Mucosa of rectum (tissue), 2 donors: ENCODE data around the gene IL25.

ENCODE experiments used
- H3K27ac ChIP-seq, 2 donors: one replicate each; pipeline ENCODE4 v1.7.0; 2013; ENCODE audit warnings: inconsistent platforms in 2 of 2, low read depth in 2 of 2, low read length in 2 of 2
- H3K27me3 ChIP-seq, 2 donors: one replicate each; pipeline ENCODE4 v1.7.0; 2013; ENCODE audit warnings: low read length in 2 of 2; ENCODE audit not compliant: control insufficient read depth in 2 of 2, insufficient read depth in 2 of 2
- H3K36me3 ChIP-seq, 2 donors: one replicate each; pipeline ENCODE4 v1.7.0; 2013; ENCODE audit warnings: low read length in 2 of 2; ENCODE audit not compliant: control insufficient read depth in 2 of 2, insufficient read depth in 2 of 2
- H3K4me1 ChIP-seq, 2 donors: one replicate each; pipeline ENCODE4 v1.7.0; 2013; ENCODE audit warnings: low read length in 2 of 2, mild to moderate bottlenecking in 1 of 2; ENCODE audit not compliant: control insufficient read depth in 2 of 2, insufficient read depth in 2 of 2
- H3K4me3 ChIP-seq, 2 donors: one replicate each; pipeline ENCODE4 v1.7.0; 2013; ENCODE audit warnings: low read length in 2 of 2
- H3K9ac ChIP-seq, 2 donors: one replicate each; pipeline ENCODE4 v1.7.0; 2013; ENCODE audit warnings: low read length in 2 of 2, low read depth in 1 of 2, mild to moderate bottlenecking in 1 of 2
- H3K9me3 ChIP-seq, 2 donors: one replicate each; pipeline ENCODE4 v1.7.0; 2013; ENCODE audit warnings: low read length in 2 of 2; ENCODE audit not compliant: control insufficient read depth in 2 of 2
- donor health status: healthy.
- donor health status: Normal muscosa, but diverticular disease.

The IL25 gene

DNA sequence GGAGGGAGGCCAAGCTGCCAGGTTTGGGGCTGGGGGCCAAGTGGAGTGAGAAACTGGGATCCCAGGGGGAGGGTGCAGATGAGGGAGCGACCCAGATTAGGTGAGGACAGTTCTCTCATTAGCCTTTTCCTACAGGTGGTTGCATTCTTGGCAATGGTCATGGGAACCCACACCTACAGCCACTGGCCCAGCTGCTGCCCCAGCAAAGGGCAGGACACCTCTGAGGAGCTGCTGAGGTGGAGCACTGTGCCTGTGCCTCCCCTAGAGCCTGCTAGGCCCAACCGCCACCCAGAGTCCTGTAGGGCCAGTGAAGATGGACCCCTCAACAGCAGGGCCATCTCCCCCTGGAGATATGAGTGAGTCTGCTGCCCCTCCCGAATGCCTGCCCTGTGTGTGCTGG, 432 bp downstream of the IL25 start:
- no peaks in the 10 kb centered on the region for H3K9me3 ChIP-seq
- H3K9ac ChIP-seq = no peak overlapping the region
- H3K4me3 ChIP-seq = no peak overlapping the region
- H3K27me3 ChIP-seq = peaks cover 0 to 4% of the 10 kb centered on the region in 2 donors
- H3K4me1 ChIP-seq = no peaks in the 10 kb centered on the region
- H3K36me3 ChIP-seq = no peaks in the 10 kb centered on the region
- no peak overlapping the region for H3K27ac ChIP-seq

DNA sequence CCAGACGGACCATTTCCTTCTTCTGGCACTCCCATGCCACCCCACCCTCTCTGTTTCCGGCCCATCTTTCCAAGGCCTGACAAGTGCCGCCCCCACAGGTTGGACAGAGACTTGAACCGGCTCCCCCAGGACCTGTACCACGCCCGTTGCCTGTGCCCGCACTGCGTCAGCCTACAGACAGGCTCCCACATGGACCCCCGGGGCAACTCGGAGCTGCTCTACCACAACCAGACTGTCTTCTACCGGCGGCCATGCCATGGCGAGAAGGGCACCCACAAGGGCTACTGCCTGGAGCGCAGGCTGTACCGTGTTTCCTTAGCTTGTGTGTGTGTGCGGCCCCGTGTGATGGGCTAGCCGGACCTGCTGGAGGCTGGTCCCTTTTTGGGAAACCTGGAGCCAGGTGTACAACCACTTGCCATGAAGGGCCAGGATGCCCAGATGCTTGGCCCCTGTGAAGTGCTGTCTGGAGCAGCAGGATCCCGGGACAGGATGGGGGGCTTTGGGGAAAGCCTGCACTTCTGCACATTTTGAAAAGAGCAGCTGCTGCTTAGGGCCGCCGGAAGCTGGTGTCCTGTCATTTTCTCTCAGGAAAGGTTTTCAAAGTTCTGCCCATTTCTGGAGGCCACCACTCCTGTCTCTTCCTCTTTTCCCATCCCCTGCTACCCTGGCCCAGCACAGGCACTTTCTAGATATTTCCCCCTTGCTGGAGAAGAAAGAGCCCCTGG, 3.1 kb downstream of the IL25 start:
- Histone ChIP-seq H3K4me3 (no peak overlapping the region), H3K9ac (no peak overlapping the region), H3K27ac (no peak overlapping the region)

DNA sequence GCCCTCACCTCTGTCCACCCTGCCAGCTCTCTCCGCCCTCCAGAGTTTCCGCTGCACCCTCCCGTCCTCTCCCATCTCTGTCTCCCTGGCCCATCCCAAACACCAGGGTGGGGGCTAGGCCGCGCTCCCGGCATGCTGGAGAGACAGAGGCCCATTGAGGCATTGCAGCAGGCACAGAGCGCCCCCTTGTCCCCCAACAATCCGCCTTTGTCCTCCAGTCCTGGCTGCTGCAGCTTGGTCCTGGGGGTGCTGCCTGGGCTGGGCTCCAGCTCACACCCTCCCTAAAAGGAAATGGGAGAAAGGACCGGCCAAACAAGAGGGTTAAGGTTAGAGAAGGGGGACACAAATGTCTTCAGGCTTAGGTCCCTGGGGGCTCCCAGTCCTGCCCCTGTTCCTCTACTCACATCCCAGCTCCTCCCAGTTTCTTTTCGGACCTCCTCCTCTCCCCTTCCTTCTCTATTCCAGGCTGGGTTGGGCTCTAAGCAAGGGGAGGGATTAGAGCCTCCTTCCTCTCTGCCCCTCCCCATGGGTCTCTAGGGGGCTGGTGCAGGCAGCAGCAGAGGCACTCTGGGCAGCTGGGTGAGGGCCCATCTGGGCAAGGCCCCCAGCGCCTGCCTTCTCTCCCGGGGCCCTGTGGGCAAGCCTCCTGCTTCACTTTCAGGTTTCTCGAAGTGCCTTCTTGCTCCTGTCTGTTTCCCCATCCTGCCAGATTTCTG, 4.0 kb downstream of the IL25 start, which contains the start of gene CMTM5:
Gene CMTM5 (plus strand): TSS at position 565 of the 716 bp plus-strand sequence. CDS start 206 bp downstream, outside the sequence.
- Histone ChIP-seq H3K4me3 (no peak within 1 kb of the TSS), H3K36me3 (no peaks in the 10 kb centered on the region), H3K4me1 (peaks cover 0 to 4% of the 10 kb centered on the region in 2 donors), H3K9me3 (no peaks in the 10 kb centered on the region), H3K9ac (no peak within 1 kb of the TSS), H3K27me3 (peaks cover 0 to 3% of the 10 kb centered on the region in 2 donors), H3K27ac (no peak within 1 kb of the TSS)

More for the DNA sequence above, 3.1 kb downstream of the IL25 start:
- peaks cover 0 to 4% of the 10 kb centered on the region in 2 donors for H3K4me1 ChIP-seq
- H3K9me3 ChIP-seq = no peaks in the 10 kb centered on the region
- no peaks in the 10 kb centered on the region for H3K36me3 ChIP-seq
- peaks cover 0 to 3% of the 10 kb centered on the region in 2 donors for H3K27me3 ChIP-seq

DNA sequence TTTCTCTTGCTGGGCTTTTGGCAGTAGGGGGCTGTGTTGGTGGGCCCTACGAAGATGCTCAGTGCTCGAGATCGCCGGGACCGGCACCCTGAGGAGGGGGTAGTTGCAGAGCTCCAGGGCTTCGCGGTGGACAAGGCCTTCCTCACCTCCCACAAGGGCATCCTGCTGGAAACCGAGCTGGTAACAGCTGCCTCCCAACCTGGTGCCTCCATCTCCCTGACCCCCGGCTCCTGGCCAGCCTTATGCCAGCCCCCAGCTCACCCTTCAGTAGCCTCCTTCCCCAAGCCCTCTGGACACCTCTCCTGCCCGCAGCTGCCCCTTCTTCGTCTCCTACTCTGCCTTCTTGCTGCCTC, 4.6 kb downstream of the IL25 start:
- Histone ChIP-seq H3K4me3 (no peak overlapping the region), H3K4me1 (peaks cover 0 to 4% of the 10 kb centered on the region in 2 donors), H3K27me3 (peaks cover 0 to 3% of the 10 kb centered on the region in 2 donors), H3K9ac (no peak overlapping the region), H3K36me3 (no peaks in the 10 kb centered on the region), H3K27ac (no peak overlapping the region), H3K9me3 (no peaks in the 10 kb centered on the region)

DNA sequence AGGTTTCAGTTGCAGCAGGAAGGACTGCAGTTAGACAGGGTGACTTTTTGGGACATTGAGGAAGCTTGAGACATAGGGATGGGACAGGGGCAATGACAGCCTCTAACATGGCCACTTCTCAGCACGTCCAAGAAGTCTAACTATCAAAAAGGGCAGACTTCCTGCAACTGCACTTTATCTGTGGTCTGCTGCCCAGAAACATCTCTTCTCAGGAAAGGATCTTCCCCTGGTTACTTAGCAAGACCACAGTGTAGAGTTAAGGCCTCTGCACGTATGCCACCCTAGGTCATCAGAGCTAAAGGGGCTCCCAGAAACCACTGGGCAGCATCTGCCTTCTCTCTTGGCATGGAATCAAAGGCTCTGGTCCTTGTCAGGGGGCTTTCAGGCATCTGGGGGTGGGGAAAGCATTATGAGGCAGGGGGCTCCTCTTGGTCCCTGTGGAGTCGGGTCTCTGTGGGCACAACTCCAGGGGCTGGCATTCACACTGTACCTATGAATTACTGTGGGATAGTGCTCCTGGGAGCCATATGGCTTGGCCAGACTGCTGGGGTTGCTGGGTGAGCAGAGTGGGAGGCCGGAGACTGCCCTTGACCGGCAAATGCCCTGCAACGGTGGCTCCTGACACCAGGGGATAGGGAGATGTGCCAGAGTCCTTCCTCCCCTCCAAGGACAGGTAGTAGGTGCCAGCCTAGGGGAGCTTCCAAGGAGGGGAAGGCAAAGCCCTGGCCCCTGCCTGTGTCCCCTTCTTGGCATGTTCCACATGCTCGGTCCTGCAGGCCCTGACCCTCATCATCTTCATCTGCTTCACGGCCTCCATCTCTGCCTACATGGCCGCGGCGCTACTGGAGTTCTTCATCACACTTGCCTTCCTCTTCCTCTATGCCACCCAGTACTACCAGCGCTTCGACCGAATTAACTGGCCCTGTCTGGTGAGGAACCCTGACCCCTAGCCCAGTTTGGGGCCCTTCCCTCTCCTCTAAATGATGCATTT, 5.3 kb downstream of the IL25 start:
- H3K4me1 ChIP-seq = peaks cover 0 to 4% of the 10 kb centered on the region in 2 donors

DNA sequence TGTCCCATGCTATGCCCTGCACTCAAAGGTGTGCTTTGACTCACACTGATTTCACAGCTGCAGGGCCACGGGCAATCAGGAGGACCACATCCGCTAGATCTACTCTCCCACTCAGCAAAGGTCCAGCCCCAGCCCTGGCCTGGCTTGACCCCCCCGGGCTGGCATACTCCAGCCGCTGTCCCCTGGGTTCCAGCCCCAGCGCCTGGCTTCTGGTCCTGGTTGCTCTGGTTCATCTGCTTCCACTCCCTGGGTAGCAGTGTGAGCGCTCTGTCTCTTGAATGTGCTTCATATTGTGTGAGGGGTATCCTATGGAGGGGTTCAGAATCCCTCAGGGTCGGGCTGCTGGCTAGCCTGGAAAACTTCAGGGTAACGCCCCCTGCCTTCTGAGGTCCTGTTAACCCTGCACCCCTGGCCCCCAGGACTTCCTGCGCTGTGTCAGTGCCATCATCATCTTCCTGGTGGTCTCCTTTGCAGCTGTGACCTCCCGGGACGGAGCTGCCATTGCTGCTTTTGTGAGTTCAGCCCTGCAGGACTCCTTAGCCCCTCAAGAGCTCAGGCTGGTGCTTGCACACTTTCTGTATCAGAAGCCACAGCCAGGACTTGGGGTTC, 6.1 kb downstream of the IL25 start:
- H3K9me3 ChIP-seq = no peaks in the 10 kb centered on the region

More for the DNA sequence above, 5.3 kb downstream of the IL25 start:
- no peak overlapping the region for H3K4me3 ChIP-seq
- peaks cover 0 to 3% of the 10 kb centered on the region in 2 donors for H3K27me3 ChIP-seq
- no peaks in the 10 kb centered on the region for H3K36me3 ChIP-seq
- H3K9ac ChIP-seq = no peak overlapping the region
- H3K9me3 ChIP-seq = no peaks in the 10 kb centered on the region
- no peak overlapping the region for H3K27ac ChIP-seq

DNA sequence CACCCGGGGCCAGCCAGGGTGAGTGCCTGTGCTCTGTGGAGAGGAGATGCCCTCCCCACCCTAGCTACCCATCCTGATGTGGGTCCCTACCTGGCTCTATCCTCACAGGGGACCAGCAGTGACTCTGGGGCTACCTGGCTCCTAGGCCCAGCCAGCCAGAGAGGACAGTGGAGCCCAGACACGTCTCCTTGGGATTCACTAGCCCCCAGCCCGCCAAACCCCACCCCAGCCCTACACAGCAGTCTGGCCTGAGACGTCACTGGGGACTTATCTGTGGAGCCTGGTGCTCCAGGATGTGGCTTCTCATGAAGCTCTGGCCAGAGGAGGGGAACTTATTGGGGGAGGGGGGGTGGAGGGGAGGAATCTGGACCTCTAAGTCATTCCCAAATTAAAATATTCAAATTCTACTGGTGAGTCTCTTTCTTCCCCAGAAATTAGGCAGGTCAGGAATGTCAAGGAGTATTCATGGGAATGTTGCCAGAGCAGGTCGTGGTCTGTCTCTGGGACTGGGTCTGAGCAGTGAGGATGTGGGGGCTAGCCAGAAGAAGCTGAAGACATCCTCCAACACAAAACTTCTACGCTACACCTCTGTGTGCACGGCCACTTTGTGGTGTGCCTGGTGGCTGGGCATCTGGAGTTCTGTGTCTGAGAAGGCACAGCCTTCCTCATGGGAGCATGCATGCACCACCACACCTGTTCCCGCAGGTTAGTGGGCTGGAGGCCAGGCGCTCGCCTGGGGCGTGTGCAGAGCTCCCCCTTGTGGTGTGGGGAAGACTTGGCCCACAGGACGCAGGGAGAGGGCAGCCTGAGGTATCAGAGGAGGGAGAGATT, 7.0 kb downstream of the IL25 start:
- Histone ChIP-seq H3K27ac (no peak overlapping the region), H3K4me3 (no peak overlapping the region), H3K36me3 (no peaks in the 10 kb centered on the region), H3K9ac (no peak overlapping the region), H3K4me1 (peaks cover 0 to 4% of the 10 kb centered on the region in 2 donors), H3K27me3 (peaks cover 0 to 3% of the 10 kb centered on the region in 2 donors), H3K9me3 (no peaks in the 10 kb centered on the region)

More for the DNA sequence above, 6.1 kb downstream of the IL25 start:
- H3K27me3 ChIP-seq = peaks cover 0 to 3% of the 10 kb centered on the region in 2 donors
- no peaks in the 10 kb centered on the region for H3K36me3 ChIP-seq
- no peak overlapping the region for H3K27ac ChIP-seq
- H3K4me1 ChIP-seq = peaks cover 0 to 4% of the 10 kb centered on the region in 2 donors
- no peak overlapping the region for H3K4me3 ChIP-seq
- H3K9ac ChIP-seq = no peak overlapping the region

DNA sequence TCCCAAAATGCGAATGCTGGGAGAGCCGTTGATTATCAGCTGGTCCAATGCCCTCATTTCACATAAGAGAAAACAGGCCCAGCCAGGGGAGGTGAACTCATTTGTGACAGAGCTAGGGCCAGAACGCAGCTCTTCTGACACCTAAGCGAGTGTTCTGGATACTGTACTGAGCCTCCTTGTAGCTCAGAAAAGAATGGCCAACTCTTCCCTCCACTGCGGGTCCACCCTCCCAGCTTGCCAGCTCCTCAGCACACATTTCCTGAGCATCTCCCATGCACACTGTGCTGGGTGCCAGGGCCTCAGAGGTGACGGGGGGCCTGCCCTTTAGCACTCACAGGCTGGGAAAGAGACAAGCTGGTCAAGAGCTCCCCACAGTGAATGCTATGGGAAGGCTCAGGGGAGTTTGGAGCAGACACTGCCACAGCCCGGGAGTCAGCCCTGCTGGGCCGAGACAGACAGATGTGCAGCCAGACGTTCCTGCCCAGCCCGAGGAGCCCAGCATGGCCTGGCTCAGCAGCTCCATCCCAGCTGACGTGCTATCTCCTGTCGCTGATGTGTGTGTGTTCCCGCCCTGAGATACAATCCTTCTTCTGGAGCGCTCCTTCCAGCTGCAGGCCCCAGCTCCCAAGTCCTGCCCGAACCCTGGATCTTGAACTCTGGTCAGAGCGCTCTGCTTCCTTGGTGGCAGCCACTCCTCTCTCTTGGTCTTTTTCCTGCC, 7.7 kb downstream of the IL25 start:
- Histone ChIP-seq H3K36me3 (no peaks in the 10 kb centered on the region), H3K9me3 (no peaks in the 10 kb centered on the region), H3K9ac (no peak overlapping the region), H3K4me3 (no peak overlapping the region), H3K4me1 (peaks cover 0 to 4% of the 10 kb centered on the region in 2 donors), H3K27ac (no peak overlapping the region), H3K27me3 (peaks cover 0 to 3% of the 10 kb centered on the region in 2 donors)
